ENCODE data around the gene STT3B. TPM values are rescaled to one million over a fixed set of nuclear protein-coding genes. Genes with fewer than 3 reads are reported as not detected.

STT3B gene
- total and polyA plus RNA-seq, 2 of the 13 experiments (the other 11 are each of a cell fraction or from before 2014, with no cell fraction given) = 85.0 to 205 TPM

DNA sequence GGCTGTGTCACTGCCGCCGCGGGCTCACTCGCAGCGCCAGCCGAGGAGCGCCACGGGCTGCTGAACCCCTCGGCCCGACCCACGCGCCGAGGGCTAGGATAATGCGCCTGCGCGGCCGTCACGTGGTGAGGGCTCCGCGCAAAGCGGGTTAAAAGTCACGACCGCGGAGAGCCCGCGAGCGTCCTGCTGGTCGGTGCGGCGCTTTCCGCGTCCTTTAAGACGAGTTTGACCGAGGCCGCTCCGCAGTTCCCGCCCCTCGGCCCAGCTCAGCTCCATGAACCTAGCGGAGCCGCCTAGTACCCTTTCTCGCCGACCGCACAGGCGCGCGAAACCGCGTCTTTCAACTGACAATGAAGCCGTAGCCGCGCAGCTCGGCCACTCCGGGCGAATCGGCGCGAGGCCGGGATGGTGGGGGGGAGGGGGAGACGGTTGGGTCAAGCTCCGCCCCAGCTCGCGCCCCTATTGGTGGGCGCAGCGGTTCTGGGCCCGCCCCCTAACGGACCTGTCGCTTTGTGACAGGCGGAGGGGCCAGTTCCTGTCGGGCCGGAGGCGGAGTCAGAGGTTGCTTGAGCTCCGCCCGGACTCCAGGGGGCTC, 636 bp upstream of the STT3B start (continued):
- TF ChIP-seq, protein P1, sequence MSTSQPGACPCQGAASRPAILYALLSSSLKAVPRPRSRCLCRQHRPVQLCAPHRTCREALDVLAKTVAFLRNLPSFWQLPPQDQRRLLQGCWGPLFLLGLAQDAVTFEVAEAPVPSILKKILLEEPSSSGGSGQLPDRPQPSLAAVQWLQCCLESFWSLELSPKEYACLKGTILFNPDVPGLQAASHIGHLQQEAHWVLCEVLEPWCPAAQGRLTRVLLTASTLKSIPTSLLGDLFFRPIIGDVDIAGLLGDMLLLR (CRISPR knock-in tag; IDR thresholded peaks at IDR 0.05) = peak; percentile 96
- TF ChIP-seq ZNF589 (CRISPR knock-in tag; conservative IDR thresholded peaks at IDR 0.05) (peak; percentile 86; the same call in 1 of the 2 replicates), BRCA1 (CRISPR knock-in tag; IDR thresholded peaks at IDR 0.05) (no peak), HDAC6 (IDR thresholded peaks at IDR 0.05; ENCODE audit: low read depth, low read length) (no peak), MEIS1 (CRISPR knock-in tag; IDR thresholded peaks at IDR 0.05; ENCODE audit: borderline replicate concordance) (no peak)
- TF ChIP-seq, protein P2, sequence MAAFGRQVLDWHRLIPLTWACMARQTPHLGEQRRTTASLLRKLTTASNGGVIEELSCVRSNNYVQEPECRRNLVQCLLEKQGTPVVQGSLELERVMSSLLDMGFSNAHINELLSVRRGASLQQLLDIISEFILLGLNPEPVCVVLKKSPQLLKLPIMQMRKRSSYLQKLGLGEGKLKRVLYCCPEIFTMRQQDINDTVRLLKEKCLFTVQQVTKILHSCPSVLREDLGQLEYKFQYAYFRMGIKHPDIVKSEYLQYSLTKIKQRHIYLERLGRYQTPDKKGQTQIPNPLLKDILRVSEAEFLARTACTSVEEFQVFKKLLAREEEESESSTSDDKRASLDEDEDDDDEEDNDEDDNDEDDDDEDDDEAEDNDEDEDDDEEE (CRISPR knock-in tag; IDR thresholded peaks at IDR 0.05) = peak; percentile 93
- TF ChIP-seq, protein P3, sequence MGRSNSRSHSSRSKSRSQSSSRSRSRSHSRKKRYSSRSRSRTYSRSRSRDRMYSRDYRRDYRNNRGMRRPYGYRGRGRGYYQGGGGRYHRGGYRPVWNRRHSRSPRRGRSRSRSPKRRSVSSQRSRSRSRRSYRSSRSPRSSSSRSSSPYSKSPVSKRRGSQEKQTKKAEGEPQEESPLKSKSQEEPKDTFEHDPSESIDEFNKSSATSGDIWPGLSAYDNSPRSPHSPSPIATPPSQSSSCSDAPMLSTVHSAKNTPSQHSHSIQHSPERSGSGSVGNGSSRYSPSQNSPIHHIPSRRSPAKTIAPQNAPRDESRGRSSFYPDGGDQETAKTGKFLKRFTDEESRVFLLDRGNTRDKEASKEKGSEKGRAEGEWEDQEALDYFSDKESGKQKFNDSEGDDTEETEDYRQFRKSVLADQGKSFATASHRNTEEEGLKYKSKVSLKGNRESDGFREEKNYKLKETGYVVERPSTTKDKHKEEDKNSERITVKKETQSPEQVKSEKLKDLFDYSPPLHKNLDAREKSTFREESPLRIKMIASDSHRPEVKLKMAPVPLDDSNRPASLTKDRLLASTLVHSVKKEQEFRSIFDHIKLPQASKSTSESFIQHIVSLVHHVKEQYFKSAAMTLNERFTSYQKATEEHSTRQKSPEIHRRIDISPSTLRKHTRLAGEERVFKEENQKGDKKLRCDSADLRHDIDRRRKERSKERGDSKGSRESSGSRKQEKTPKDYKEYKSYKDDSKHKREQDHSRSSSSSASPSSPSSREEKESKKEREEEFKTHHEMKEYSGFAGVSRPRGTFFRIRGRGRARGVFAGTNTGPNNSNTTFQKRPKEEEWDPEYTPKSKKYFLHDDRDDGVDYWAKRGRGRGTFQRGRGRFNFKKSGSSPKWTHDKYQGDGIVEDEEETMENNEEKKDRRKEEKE (IDR thresholded peaks at IDR 0.05) = no peak
- TF ChIP-seq, protein P4, sequence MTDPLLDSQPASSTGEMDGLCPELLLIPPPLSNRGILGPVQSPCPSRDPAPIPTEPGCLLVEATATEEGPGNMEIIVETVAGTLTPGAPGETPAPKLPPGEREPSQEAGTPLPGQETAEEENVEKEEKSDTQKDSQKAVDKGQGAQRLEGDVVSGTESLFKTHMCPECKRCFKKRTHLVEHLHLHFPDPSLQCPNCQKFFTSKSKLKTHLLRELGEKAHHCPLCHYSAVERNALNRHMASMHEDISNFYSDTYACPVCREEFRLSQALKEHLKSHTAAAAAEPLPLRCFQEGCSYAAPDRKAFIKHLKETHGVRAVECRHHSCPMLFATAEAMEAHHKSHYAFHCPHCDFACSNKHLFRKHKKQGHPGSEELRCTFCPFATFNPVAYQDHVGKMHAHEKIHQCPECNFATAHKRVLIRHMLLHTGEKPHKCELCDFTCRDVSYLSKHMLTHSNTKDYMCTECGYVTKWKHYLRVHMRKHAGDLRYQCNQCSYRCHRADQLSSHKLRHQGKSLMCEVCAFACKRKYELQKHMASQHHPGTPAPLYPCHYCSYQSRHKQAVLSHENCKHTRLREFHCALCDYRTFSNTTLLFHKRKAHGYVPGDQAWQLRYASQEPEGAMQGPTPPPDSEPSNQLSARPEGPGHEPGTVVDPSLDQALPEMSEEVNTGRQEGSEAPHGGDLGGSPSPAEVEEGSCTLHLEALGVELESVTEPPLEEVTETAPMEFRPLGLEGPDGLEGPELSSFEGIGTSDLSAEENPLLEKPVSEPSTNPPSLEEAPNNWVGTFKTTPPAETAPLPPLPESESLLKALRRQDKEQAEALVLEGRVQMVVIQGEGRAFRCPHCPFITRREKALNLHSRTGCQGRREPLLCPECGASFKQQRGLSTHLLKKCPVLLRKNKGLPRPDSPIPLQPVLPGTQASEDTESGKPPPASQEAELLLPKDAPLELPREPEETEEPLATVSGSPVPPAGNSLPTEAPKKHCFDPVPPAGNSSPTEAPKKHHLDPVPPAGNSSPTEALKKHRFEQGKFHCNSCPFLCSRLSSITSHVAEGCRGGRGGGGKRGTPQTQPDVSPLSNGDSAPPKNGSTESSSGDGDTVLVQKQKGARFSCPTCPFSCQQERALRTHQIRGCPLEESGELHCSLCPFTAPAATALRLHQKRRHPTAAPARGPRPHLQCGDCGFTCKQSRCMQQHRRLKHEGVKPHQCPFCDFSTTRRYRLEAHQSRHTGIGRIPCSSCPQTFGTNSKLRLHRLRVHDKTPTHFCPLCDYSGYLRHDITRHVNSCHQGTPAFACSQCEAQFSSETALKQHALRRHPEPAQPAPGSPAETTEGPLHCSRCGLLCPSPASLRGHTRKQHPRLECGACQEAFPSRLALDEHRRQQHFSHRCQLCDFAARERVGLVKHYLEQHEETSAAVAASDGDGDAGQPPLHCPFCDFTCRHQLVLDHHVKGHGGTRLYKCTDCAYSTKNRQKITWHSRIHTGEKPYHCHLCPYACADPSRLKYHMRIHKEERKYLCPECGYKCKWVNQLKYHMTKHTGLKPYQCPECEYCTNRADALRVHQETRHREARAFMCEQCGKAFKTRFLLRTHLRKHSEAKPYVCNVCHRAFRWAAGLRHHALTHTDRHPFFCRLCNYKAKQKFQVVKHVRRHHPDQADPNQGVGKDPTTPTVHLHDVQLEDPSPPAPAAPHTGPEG (CRISPR knock-in tag; IDR thresholded peaks at IDR 0.05) = peak; percentile 88
- TF ChIP-seq, protein P5, sequence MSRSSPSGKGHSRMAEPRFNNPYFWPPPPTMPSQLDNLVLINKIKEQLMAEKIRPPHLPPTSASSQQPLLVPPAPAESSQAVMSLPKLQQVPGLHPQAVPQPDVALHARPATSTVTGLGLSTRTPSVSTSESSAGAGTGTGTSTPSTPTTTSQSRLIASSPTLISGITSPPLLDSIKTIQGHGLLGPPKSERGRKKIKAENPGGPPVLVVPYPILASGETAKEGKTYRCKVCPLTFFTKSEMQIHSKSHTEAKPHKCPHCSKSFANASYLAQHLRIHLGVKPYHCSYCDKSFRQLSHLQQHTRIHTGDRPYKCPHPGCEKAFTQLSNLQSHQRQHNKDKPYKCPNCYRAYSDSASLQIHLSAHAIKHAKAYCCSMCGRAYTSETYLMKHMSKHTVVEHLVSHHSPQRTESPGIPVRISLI (CRISPR knock-in tag; IDR thresholded peaks at IDR 0.05; ENCODE audit: borderline replicate concordance) = no peak; the same call in 1 of the 2 replicates
